ENCODE results near the gene MICAL3.

- TF ChIP-seq CTCF (IDR thresholded peaks at IDR 0.05) = no peak
- TF ChIP-seq ZFX (IDR thresholded peaks at IDR 0.05; ENCODE audit: borderline replicate concordance) = no peak
Observed at GRCh38 chr22:17962168-17962567, 62.2 kb downstream of the MICAL3 start.
